ENCODE measurements around the gene HCN4. TPM values are rescaled to one million over a fixed set of nuclear protein-coding genes. Genes with fewer than 3 reads are reported as not detected.

HCN4 gene
- total RNA-seq, 4 donors from 2014 or later: 0.17 TPM; not detected in 3

DNA sequence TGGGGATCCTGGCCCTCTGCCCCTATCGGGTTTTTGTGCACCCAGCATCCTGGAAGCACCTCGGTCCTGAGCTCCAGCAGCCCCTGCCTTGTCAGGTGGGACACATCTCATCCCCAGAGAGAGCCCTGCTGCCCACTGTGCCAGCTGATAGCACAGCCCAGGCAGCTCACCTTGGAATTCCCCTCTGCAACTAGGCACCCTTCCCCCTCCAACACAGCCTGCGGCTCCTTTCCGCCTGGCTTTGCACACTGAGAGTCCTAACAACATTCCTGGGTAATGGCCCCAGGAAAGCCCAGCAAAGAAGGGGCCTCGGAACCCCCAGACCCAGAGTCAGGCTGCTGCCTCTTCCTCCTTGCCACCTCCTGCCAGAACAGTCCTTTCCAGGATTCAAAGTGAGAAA is 5.9 kb downstream of the HCN4 start:
- TF ChIP-seq POLR2A (IDR thresholded peaks at IDR 0.05; ENCODE audit: low read depth): no peak
- no peak for TF ChIP-seq EP300 (IDR thresholded peaks at IDR 0.05)
- TF ChIP-seq, protein P1, sequence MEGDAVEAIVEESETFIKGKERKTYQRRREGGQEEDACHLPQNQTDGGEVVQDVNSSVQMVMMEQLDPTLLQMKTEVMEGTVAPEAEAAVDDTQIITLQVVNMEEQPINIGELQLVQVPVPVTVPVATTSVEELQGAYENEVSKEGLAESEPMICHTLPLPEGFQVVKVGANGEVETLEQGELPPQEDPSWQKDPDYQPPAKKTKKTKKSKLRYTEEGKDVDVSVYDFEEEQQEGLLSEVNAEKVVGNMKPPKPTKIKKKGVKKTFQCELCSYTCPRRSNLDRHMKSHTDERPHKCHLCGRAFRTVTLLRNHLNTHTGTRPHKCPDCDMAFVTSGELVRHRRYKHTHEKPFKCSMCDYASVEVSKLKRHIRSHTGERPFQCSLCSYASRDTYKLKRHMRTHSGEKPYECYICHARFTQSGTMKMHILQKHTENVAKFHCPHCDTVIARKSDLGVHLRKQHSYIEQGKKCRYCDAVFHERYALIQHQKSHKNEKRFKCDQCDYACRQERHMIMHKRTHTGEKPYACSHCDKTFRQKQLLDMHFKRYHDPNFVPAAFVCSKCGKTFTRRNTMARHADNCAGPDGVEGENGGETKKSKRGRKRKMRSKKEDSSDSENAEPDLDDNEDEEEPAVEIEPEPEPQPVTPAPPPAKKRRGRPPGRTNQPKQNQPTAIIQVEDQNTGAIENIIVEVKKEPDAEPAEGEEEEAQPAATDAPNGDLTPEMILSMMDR (IDR thresholded peaks at IDR 0.05): no peak
- no peak for TF ChIP-seq POLR2AphosphoS5 (IDR thresholded peaks at IDR 0.05)
- Histone ChIP-seq H3K27me3 (peaks cover 0 to 77% (median 10%) of the 10 kb centered on the region in 4 donors), H3K4me1 (peaks cover 0 to 11% (median 10%) of the 10 kb centered on the region in 4 donors), H3K36me3 (no peaks in the 10 kb centered on the region), H3K4me3 (no peak overlapping the region), H3K27ac (replicated peaks in 1 of 4) (no peak overlapping the region), H3K9me3 (no peaks in the 10 kb centered on the region)
- DNase-seq (ENCODE audit: extremely low spot score): no peak
- intact Hi-C loops (cut with DNase I): no loop called here
- WGBS: 69% methylated on average over 3 of the region's 5 CpGs

DNA sequence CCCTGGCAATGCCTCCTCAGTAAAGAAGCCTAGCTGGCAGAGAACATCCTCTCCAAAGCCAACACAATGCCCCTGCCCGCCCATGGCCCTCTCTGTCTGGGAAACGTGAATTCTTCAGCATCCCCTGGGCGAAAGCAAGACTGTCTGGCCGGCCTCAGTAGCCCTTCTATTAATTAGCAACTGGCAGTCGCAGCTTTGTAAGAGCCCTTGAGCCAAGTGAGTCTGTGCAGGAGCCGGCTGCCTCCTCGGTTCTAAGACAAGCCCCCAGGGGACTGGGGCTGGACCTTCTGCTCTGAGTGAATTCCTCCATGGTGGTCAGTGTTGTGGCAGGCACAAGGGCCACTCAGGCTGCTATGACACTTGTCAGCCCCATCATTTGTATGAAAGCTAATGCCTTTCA is 7.4 kb downstream of the HCN4 start:
- intact Hi-C loops (cut with DNase I): no loop called here

DNA sequence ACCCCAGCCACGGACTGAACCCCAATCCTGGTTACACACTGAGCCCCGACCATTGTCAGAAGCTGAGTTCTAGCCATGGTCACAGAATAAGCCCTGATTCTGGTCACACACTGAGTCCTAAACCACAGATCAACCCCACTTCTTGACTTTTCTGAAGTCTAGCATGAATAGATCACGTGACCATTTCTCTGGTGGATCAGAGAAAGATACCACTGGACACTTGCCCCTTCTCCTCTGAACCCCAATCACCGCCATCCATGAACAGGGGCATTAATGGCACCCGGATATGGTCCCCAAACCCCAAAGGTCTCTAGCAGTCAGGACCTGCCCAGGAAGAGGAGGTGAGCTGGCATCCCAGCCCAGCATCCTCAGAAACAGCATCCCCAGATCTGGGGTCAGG is 9.1 kb downstream of the HCN4 start:
- DNase-seq (ENCODE audit: extremely low spot score): no peak
- intact Hi-C loops (cut with DNase I): no loop called here
- TF ChIP-seq POLR2A (IDR thresholded peaks at IDR 0.05; ENCODE audit: low read depth): no peak
- no peak for TF ChIP-seq EP300 (IDR thresholded peaks at IDR 0.05)
- TF ChIP-seq, protein P1 (IDR thresholded peaks at IDR 0.05): no peak
- no peak for TF ChIP-seq POLR2AphosphoS5 (IDR thresholded peaks at IDR 0.05)
- Histone ChIP-seq H3K4me1 (no peaks in the 10 kb centered on the region), H3K27me3 (peaks cover 0 to 60% (median 0%) of the 10 kb centered on the region in 4 donors), H3K36me3 (no peaks in the 10 kb centered on the region), H3K27ac (replicated peaks in 1 of 4) (no peak overlapping the region), H3K9me3 (no peaks in the 10 kb centered on the region), H3K4me3 (no peak overlapping the region)
- WGBS: 100% methylated on average over 5 of the region's 5 CpGs

More for the DNA sequence above, 7.4 kb downstream of the HCN4 start:
- H3K36me3 ChIP-seq: no peaks in the 10 kb centered on the region
- WGBS: 43% methylated on average over 6 of the region's 7 CpGs
- TF ChIP-seq EP300 (IDR thresholded peaks at IDR 0.05) (no peak), POLR2A (IDR thresholded peaks at IDR 0.05; ENCODE audit: low read depth) (no peak), POLR2AphosphoS5 (IDR thresholded peaks at IDR 0.05) (no peak)
- TF ChIP-seq, protein P1 (IDR thresholded peaks at IDR 0.05): no peak
- H3K27ac ChIP-seq (replicated peaks in 1 of 4): no peak overlapping the region
- no peak overlapping the region for H3K4me3 ChIP-seq
- no peaks in the 10 kb centered on the region for H3K4me1 ChIP-seq
- H3K27me3 ChIP-seq: peaks cover 0 to 71% (median 4%) of the 10 kb centered on the region in 4 donors
- DNase-seq (ENCODE audit: extremely low spot score): no peak
- H3K9me3 ChIP-seq: no peaks in the 10 kb centered on the region

DNA sequence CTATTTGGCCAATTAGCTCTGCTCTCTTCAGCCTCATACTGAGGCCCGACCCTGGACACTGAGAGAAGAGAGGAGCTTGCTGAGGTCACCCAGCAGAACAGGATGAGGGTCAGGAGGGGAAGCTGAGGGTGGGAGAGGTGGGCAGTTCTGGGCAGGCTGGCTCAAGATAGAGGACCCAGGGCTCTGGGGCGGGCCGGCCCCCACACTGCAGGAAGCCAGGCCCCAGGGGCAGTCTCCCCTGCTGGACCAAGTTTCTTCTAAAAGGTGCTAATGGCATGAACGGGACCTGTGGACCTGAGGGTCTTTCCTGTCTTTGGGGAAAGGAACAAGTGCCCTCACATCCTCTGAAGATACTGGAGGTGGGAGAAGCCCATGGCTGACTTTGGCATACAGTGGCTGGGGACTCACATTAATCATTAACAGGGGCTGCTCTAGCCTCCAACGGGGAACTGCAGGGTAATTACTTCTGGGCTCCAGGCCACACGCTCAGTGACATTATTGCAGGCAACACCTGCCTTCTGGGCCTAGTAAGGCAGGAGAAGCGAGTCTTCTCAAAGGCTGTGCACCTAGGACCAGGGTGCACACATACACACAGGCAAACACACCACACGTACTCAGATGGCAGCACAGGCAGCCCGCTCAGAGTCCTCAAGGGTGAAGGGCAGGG is 10.6 kb downstream of the HCN4 start:
- H3K27me3 ChIP-seq: peaks cover 0 to 57% (median 2%) of the 10 kb centered on the region in 4 donors
- no peaks in the 10 kb centered on the region for H3K4me1 ChIP-seq
- H3K36me3 ChIP-seq: no peaks in the 10 kb centered on the region
- TF ChIP-seq POLR2AphosphoS5 (IDR thresholded peaks at IDR 0.05): no peak
- TF ChIP-seq, protein P1 (IDR thresholded peaks at IDR 0.05): no peak
- no peak overlapping the region for H3K4me3 ChIP-seq
- DNase-seq (ENCODE audit: extremely low spot score): no peak
- no peak overlapping the region for H3K27ac ChIP-seq (replicated peaks in 1 of 4)
- intact Hi-C loops (cut with DNase I): no loop called here
- H3K9me3 ChIP-seq: no peaks in the 10 kb centered on the region
- WGBS: 81% methylated on average over 5 of the region's 9 CpGs

Data from esophagus muscularis mucosa (tissue), 4 donors.